HTERT RPE-1 (cell line): ENCODE measurements around the gene CA5B.
"Not testable (repeated sequence)": the region's sequence is repeated elsewhere in the genome, so short reads cannot be mapped to it uniquely, and the experiment has no call there.

Experiments
- in situ Hi-C: fragments of 300-500 bp; cut with MboI; formaldehyde crosslinking; loops from 4 replicates; pipeline ENCODE4 v1.14.3; 2020; ENCODE audit warnings: low sequenced_read_pairs

Gene CA5B

GRCh38 chrX:15812192-15812938 lies 74.3 kb downstream of the CA5B start:
- in situ Hi-C loops: no loop called here

- in situ Hi-C loops: no loop called here
Measured at GRCh38 chrX:15813416-15813815, 75.3 kb downstream of the CA5B start.

- in situ Hi-C loops: no loop called here
Measured at GRCh38 chrX:15814771-15815365, 76.8 kb downstream of the CA5B start.

- in situ Hi-C loops: no loop called here
Measured at GRCh38 chrX:15815779-15816437, 77.8 kb downstream of the CA5B start.

- in situ Hi-C loops: no loop called here
Measured at GRCh38 chrX:15816438-15816809, 78.4 kb downstream of the CA5B start.

GRCh38 chrX:15816886-15817285 lies 78.8 kb downstream of the CA5B start:
- in situ Hi-C loops: no loop called here

- in situ Hi-C loops: no loop called here
Measured at GRCh38 chrX:15820106-15821073, 82.3 kb downstream of the CA5B start.

- in situ Hi-C loops: no loop called here
Measured at GRCh38 chrX:15822922-15823321, 84.9 kb downstream of the CA5B start.

- in situ Hi-C loops: no loop called here
Measured at GRCh38 chrX:15825936-15826335, 87.9 kb downstream of the CA5B start.

- in situ Hi-C loops: no loop called here
Measured at GRCh38 chrX:15829217-15829616, 91.1 kb downstream of the CA5B start.

- in situ Hi-C loops: not testable (repeated sequence)
Measured at GRCh38 chrX:15831347-15831746, 93.3 kb downstream of the CA5B start.

GRCh38 chrX:15834053-15834452 lies 96.0 kb downstream of the CA5B start:
- in situ Hi-C loops: no loop called here

GRCh38 chrX:15834827-15835595 lies 96.9 kb downstream of the CA5B start:
- in situ Hi-C loops: no loop called here
